Renal cortex interstitium (tissue), 11 donors: ENCODE results near the gene CENPE. TPM values are rescaled to one million over a fixed set of nuclear protein-coding genes. Genes with fewer than 3 reads are reported as not detected.

Experiments used
- DNase-seq, 11 donors: peaks; one replicate each; pipeline ENCODE4 v3.0.0-alpha.2; 2013; ENCODE audit warnings: low read depth in 9 of 11, low spot score in 4 of 11; ENCODE audit errors: extremely low read depth in 1 of 11
- polyA plus RNA-seq, 3 donors: library from polyadenylated mRNA; unstranded; fragments of 120-200 nt; gene quantifications; one replicate each; pipeline ENCODE4 v1.2.1, GENCODE V29; 2013; ENCODE audit not compliant: insufficient read length in 3 of 3

CENPE gene
- polyA plus RNA-seq, 3 donors, result 10.5 to 16.2 (median 15.3) TPM

DNA sequence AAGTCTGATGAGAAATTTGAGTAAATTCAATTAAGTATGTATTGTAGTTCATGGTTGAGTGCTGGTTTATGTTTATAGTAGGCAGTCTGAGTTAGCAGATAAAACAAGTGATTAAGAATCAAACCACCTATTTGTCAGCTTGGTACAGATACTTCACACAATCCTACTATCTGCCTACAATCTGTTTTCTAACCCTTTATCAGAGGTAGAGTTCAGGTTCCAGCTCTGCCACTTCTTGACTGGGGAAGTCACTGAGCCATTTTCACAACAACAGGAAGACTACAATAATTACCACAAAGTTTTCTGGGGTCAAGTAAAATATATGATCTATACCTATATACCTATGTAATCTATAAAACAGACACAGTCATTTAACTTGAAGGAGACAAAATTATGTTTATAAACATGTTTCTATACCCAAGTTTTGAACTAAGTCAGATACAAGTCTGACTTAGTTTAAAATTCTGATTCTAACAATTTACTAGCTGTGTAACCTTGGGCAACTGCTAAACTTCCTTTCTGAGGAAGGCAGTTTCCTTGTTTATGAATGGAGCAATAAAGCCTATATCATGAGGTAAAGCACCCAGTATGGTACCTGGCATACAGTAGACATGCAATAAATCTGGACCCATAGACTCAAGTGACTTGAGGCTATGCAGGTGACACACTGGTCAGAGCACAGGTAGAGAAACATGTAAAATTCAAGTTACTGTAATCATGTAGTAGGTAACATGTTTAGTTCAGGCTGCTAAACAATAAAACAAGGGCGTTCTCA, 61.3 kb downstream of the CENPE start:
- DNase-seq, result no peak

DNA sequence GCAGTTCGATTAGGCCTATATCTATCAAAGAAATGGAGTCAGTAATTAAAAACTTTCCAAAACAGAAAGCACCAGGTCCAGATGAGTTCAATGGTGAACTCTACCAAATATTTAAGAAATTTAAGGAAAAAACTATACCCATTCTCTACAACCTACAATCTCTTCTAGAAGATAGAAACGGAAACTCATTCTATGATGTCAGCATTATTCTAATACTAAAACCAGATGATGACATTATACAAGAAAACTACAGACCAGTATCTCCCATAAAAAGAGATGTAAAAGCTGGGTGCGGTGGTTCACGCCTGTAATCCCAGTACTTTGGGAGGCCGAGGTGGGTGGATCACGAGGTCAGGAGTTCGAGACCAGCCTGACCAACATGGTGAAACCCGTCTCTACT, 69.0 kb downstream of the CENPE start:
- no peak for DNase-seq

DNA sequence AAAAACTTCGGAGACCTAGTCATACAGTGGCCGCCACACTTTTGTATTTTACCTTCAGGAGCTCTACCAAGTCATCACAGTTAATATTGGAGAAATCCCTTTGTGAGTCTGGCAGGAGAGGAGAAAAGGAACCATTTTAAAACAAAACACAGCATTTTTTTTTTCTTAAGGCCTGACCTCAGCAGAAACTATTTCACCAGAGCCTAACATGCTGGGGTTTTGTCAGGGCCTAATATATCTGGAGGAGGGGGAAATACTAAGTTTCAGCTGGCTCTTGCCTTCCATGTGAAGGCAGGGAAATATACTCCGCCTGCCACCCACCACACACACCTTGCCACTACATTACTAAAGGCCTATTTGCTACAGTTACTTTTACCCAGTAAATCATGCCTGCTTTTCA, 72.0 kb downstream of the CENPE start:
- no peak for DNase-seq

DNA sequence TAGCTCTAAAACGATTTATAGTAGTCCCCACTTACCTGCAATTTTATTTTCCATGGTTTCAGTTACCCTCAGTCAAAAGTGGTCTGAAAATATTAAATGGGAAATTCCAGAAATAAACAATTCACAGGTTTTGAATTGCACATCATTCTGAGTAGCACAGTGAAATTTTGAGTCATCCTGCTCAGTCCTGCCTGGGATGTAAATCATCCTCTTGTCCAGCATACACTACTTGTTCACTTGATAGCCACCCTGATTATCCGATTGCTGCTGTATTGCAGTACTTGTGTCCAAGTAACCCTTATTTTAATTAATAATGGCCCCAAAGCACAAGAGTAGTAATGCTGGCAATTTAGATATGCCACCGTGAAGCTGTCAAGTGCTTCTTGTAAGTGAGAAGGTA, 75.0 kb downstream of the CENPE start:
- no peak for DNase-seq

DNA sequence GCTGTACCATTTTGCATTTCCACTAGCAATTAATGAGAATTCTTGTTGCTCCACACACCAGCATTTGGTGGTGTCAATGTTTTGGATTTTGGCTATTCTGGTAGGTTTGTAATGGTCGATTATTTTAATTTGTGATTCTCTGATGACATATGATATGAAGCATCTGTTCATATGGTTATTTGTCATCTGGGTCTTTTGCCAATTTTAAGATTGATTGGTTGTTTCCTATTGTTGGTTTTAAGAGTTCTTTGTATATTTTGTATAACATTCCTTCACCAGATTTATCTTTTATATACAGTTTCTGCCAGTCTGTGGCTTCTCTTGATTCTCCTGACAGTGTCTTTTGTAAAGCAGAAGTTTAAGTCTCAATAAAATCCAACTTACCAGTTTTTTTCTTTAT, 80.0 kb downstream of the CENPE start:
- no peak for DNase-seq

DNA sequence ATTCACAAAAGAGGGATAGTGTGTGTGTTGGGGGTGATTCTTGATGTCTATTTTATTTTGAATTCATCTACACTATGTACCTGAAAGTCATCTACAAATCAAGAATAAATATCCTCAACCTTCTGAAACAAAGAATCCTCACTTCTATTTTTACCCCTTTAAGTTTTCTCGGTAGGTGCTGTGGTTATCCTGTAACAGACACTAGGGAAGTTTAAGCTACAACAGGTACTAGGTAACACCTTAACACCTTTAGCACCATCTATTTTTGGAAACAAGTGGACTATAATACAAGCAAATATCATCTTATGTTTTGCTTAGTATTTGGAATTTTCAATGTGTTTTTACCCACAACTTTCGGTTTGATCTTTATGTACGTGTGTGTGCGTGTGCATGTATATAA, 86.5 kb downstream of the CENPE start:
- DNase-seq, result no peak

DNA sequence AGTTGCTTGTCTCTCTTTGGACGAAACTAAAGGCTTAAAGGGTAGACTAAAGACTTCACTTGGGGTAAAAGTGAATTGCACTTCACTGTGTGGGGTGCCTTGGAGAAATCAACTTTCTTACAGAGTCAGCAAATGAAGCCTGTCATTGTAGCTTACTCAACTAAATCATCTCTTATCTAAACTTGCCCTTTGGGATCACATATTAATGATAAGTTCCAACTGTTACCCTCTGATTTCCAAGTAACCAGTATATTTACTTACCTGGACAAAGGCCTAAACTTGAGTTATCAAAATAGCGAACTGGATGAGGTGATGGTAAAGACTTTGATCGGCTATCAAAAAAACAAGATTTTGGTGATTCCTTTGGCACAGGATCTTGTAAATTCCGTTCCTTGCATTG, 89.6 kb downstream of the CENPE start:
- DNase-seq, result no peak

DNA sequence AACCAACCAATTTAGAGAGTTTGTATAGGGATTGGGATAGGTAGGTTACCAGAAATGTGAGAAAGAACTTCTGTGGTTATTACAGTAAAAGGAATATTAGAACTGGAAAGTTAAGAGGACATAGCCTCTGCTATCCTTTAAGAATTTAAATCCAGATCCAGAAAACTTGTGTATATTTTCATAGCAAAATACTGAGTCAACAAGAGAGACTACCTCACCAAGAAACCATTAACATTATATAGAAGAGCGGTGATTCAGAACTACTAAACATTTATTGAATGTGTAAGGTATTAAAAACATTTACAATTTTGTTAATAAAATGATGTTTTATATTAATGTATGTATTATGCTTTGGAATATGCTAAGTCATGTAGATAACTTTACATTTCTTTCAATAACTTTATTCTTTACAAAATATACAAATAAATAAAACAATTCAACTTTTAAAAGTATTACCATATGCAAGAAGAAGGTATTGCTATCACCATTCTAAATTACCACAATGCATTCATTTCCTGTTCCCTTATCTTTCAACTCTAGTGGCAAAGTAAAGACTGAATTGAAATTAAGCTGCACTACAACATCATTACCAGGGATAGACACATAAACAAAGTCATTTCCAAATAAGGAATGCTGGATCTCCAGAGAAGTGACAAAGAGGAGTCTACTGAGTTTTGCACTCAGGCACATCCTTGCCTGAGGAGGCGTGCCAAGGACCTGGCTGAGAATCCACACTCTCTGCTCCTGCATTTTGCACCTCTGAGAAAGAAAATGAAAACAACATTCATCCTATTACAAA, 92.4 kb downstream of the CENPE start:
- no peak for DNase-seq

DNA sequence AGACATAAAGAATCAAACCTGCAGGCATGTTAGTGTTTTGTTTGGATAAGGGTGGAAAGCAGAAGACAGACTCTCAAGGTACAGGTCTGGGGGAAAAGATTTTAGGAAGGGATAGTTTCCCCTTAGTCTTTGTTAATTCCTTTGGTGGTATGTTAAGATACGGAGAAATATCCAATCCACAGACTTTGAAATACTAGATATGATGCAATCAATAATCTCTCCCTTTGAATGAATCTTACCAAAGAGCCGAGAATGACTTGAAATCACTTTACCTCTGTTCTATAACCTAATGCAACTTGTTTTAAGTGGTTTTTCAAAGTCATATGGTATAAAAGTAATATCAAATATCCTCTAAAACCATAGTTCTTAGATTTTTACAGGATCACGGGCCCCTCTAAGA, 93.3 kb downstream of the CENPE start:
- no peak for DNase-seq

DNA sequence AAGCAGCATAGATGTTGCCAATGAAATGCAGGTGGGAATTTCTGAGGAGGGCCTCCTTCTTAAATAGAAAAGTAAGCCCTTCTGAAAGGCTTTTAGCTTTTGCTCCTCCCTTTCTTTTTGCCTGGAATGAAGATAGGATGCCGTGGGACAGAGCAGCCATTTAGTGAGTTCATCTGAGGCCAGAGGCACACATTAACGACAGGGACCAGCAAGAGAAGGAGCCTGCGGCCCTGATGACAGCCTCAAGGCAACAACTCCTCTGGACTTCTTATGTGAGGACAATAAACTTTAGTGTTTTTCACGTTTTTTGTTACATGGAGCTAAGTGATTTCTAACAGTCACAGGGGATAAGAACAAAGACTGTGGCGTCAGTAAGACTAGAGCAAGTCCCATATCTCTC, 97.5 kb downstream of the CENPE start:
- DNase-seq, result no peak

DNA sequence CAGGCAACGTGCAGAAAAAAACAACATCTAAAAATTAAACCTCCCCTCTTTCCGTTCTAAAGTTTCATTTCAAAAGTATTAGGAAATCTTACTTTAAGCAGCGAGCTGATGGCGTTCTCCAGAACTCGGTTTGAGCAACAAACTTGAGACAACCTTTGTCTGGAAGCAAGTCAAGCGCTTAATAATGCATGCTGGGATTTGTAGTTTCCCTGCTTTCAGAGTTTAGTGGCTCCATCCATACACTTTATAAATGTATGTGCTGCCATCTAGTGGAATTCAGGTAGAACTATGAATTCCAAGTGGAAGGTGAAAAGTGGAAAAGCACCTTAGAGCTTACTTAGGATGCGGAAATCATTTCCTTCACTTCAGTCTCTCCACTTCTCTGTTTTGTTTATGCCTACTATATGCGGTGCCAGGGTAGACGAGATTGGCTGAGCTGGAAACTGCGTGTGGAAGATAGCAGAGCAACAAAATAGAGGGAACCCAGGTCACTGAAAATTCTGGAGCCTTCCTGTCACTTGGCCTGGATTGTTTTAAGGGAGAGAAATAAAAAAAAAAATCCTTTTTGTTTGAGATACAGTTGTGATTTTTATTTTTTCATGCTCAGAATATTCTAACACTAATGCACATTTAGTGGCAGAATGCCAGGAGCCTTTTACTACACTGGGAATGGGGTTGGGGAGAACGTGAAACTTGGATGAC, 98.3 kb downstream of the CENPE start, which contains the start of gene BDH2:
BDH2 (minus strand) TSS at position 144 of the 702 bp plus-strand sequence. CDS start 3,580 bp downstream, outside the sequence.
- DNase-seq, result peak; percentile 75 to 95 (median 86)

DNA sequence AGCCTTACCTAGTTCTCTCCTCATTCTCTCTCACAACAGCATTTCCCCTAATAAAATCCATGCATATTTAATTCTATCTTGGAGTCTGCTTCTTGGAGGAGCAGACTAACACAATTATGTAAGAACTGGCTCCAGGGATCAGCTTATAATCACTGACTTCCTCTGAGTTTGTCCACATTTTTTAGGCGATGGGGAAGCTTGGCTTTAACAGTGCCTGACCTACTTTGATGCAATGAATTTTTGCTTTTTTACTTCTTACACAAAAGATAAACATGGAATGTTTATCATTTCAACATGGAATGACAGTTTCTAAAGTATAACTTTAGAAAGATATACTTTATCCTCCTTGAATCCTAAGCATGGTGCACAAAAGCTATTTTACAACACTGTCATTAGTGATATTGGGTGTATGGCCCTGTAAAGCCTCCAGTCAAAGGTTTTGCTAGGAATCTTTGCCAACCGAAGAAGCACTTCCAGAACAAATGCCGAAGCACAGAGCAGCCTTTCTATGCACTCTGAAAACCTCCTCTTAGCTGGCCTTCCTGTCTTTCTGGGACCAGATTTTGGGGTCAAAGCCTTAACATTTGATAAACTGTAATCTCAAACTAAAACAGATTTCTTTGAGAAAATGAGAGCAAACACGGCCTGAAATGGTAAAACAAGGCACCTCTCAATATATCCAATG, 99.2 kb downstream of the CENPE start:
- DNase-seq, result peak in 2 of 11 donors; percentile 24 to 25

DNA sequence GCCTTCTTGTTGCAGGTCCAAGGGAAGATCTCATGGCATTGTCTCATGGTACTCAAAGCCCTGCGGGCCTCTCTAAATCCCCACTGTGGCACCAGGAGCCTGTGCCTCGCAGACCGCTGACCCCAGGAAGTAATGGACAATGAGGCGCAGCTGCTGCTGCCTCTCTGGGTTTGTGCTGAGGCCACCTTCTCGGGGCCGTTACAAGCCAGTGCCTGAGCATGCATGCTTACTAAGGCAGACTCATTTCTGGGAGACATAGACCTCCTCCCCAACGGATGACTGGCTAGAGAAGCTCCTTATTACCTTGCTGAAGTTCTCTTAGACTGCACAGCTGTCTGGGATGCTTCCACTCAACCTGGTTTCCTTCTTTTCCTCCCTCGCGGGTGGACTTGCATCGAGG, 99.8 kb downstream of the CENPE start:
- peak in 1 of 11 donors; percentile 6 for DNase-seq

DNA sequence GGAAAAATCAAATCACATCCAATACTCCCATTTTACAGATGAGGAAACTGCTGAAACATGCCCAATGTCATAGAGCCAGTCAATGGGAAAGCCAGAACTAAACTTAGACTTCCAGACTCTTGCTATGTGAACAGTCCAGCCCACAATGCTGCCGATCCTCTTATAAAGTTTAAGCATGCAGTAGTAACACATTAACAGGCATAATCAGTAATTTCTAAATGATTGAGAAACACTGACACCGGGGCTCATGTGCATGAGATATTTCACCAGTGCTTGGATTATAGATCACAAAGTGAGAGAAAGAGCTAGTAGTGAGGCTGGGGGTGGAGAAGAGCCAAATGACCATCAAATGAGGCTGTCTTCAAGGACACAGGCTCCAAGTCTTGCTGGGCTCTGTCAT, 101.0 kb downstream of the CENPE start:
- DNase-seq, result no peak

DNA sequence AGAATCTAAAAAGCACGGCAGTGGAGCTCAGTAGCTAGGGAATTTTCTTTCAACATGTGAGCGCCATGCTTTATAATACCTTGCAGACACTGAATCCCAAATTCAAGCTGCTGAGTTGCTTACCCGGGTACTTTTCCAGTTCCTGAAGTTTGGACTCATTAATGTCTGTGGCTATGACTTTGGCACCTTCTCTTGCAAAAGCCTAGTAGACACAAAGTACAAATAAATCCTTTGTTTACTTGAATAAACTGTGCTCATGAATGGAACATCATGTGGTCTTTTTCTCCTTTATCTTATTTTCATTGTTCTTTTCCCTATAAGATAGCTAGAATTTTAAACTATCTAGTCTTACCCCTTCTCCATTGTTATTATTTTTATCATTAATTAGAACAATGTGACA, 103.1 kb downstream of the CENPE start:
- no peak for DNase-seq

DNA sequence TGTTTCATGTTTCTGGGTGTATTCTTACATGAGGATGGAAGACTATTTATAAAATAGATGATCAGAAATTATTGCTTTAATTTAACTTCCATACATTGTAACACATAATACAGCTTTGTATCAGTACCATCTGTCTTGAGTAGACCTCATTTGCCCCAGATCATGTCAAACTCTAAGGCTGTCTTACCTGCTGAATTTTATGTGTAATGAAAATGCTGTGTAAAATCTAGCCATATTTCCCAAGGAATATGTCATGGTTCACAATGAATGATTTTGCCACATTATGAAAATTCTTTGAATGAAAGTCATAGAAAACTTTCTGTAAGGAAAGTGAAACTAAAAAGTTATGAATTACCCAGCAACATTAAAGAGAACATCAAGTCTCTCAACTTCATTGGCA, 105.9 kb downstream of the CENPE start:
- no peak for DNase-seq

DNA sequence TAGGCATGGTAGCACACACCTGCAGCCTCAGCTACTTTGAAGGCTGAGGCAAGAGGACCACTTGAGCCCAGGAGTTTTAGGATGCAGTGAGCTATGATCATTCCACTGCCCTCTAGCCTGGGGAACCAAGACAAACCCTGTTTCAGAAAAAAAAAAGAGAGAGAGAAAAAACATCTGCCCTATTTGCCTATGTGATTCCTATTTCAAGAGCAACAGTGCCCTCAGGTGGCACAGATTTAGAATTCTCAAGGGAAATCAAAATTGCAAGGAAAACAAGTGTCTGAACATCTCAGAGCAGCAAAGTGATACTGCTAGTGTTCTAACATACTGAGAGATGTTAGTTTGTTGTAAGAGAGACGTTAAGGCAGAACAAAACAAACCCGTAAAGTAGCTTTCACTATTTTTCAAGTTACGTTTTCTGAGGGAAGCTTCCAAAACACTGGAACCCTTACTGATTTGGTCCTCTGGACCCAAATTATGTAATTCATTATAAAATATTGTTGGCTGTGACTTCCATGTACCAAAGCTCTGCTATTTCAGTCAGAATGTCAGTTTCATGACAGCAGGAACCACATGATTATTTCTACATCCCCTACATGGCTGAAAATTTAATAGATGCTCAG, 106.4 kb downstream of the CENPE start:
- DNase-seq, result peak in 5 of 11 donors; percentile 30 to 51 (median 38)

DNA sequence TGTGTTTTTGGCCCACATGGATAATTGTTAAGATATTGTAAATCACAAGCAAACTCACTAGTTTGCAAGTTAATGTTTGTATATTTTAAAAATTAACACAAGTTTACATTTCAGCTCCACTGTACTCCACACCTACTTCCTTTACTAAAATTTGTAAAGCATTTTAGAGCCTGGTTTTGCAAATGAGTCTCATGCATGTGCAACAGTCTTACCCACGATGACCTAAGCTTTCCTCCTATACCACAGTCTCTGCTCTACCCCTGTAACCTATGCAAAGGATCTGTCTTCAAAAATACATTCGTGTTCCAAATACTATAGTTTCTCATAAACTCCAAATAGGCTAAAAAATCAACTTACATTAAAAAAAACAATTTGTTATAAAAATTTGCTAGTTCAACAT, 108.7 kb downstream of the CENPE start:
- DNase-seq, result no peak

DNA sequence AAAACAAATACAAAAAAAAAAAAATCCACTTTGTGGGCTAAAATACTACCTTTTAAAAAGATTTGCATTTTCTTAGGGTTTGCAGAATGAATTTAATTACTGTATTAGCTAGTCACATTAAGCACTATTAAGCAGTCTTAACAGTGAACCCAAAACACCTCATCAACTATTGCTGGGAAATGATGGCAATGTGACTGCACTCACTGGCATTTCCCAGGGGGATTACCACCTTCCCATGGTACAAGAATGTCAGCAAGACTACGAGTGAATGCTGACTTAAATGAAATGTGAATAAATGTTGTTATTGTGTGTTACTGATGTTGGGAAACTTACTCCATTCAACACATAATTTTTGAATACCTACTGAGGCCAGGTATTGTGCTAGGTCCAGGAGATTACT, 111.6 kb downstream of the CENPE start:
- DNase-seq, result no peak
